Smooth muscle cell (in vitro differentiated cells): ENCODE measurements around the gene KDM8. TPM values are rescaled to one million over a fixed set of nuclear protein-coding genes. Genes with fewer than 3 reads are reported as not detected.

ENCODE experiments used
- DNase-seq: peaks from one replicate; lab custom pipeline; 2025; ENCODE audit not compliant: unreplicated experiment; lab: John Stamatoyannopoulos, UW
- H2AFZ ChIP-seq: fragments of 200-600 bp; sonication (generic); 2 replicates; pipeline ENCODE4 v1.6.0; 2016; ENCODE audit warnings: antibody characterized with exemption, low read depth, mild to moderate bottlenecking
- H3F3A ChIP-seq: fragments of 200-600 bp; sonication (generic); 2 replicates; pipeline ENCODE4 v1.6.0; 2017; ENCODE audit warnings: antibody characterized with exemption, low read depth
- H3K27ac ChIP-seq: fragments of 200-600 bp; sonication (generic); 2 replicates; pipeline ENCODE4 v1.5.1; 2016; ENCODE audit warnings: low read depth, mild to moderate bottlenecking
- H3K27me3 ChIP-seq: fragments of 200-600 bp; sonication (generic); 2 replicates; pipeline ENCODE4 v1.6.1; 2016; ENCODE audit warnings: low read depth, mild to moderate bottlenecking
- H3K36me3 ChIP-seq: fragments of 200-600 bp; sonication (generic); 2 replicates; pipeline ENCODE4 v1.5.1; 2016; ENCODE audit warnings: low read depth
- H3K4me1 ChIP-seq: fragments of 200-600 bp; sonication (generic); 2 replicates; pipeline ENCODE4 v1.5.1; 2016; ENCODE audit warnings: low read depth
- H3K4me2 ChIP-seq: fragments of 200-600 bp; sonication (generic); 2 replicates; pipeline ENCODE4 v1.6.0; 2016; ENCODE audit warnings: mild to moderate bottlenecking
- H3K4me3 ChIP-seq: fragments of 200-600 bp; sonication (generic); 2 replicates; pipeline ENCODE4 v1.5.1; 2016; ENCODE audit warnings: mild to moderate bottlenecking
- H3K79me2 ChIP-seq: fragments of 200-600 bp; sonication (generic); 2 replicates; pipeline ENCODE4 v1.6.0; 2016; ENCODE audit warnings: low read depth, mild to moderate bottlenecking
- H3K9ac ChIP-seq: fragments of 200-600 bp; sonication (generic); 2 replicates; pipeline ENCODE4 v1.6.0; 2016; ENCODE audit warnings: low read depth
- H3K9me3 ChIP-seq: fragments of 200-600 bp; sonication (generic); replicated peaks from 2 replicates; pipeline ENCODE4 v1.5.1; 2016; ENCODE audit warnings: low read depth
- H4K20me1 ChIP-seq: fragments of 200-600 bp; sonication (generic); 2 replicates; pipeline ENCODE4 v1.6.0; 2016; ENCODE audit warnings: low read depth
- CTCF ChIP-seq: fragments of 200-600 bp; sonication (generic); IDR thresholded peaks from 2 replicates; pipeline ENCODE4 v1.5.1; 2017; ENCODE audit warnings: borderline replicate concordance, mild to moderate bottlenecking, antibody characterized with exemption; ENCODE audit not compliant: insufficient read depth, poor library complexity, severe bottlenecking
- WGBS: methylation state at CpG from one replicate; pipeline ENCODE4 v1.1.7; 2016; ENCODE audit warnings: low lambda C conversion rate; 5-methylcytosine and 5-hydroxymethylcytosine counted together
- polyA plus RNA-seq: library from polyadenylated mRNA; unstranded; fragments of >200 nt; fragmentation: Nextera tagmentation; extraction: Ambion mirVana; gene quantifications from 2 replicates; pipeline ENCODE4 v1.2.1, GENCODE V29; 2016
- total RNA-seq: library from RNA; depleted of rRNA; stranded (reverse); fragments of >200 nt; gene quantifications from 2 replicates; pipeline ENCODE4 v1.2.3, GENCODE V29; 2014

The KDM8 gene
- total and polyA plus RNA-seq, 2 experiments from 2014 or later = 0.81 to 3.5 TPM

GRCh38 chr16:27189335-27189972 is 13.9 kb upstream of the KDM8 start:
- no peaks in the 10 kb centered on the region for H3K9me3 ChIP-seq
- no peaks in the 10 kb centered on the region for H3K27me3 ChIP-seq
- no peaks in the 10 kb centered on the region for H3F3A ChIP-seq
- no peak overlapping the region for H2AFZ ChIP-seq
- H3K4me1 ChIP-seq = no peaks in the 10 kb centered on the region
- no peak overlapping the region for H3K27ac ChIP-seq
- no peaks in the 10 kb centered on the region for H3K79me2 ChIP-seq
- H3K4me3 ChIP-seq = no peak overlapping the region
- no peak overlapping the region for H3K4me2 ChIP-seq
- no peak for DNase-seq
- no peak overlapping the region for H3K9ac ChIP-seq
- H4K20me1 ChIP-seq = no peaks in the 10 kb centered on the region
- no peaks in the 10 kb centered on the region for H3K36me3 ChIP-seq
- no peak for TF ChIP-seq CTCF
- WGBS = 62% methylated on average over 12 of the region's 13 CpGs

GRCh38 chr16:27190316-27190871 is 12.9 kb upstream of the KDM8 start:
- Histone ChIP-seq H3K4me2 (no peak overlapping the region), H2AFZ (no peak overlapping the region), H3K4me1 (no peaks in the 10 kb centered on the region), H3F3A (no peaks in the 10 kb centered on the region), H3K4me3 (no peak overlapping the region), H3K9ac (no peak overlapping the region), H3K27ac (no peak overlapping the region), H3K79me2 (no peaks in the 10 kb centered on the region), H3K27me3 (no peaks in the 10 kb centered on the region), H4K20me1 (no peaks in the 10 kb centered on the region), H3K36me3 (no peaks in the 10 kb centered on the region), H3K9me3 (no peaks in the 10 kb centered on the region)
- no peak for TF ChIP-seq CTCF
- DNase-seq = no peak
- WGBS = 87% methylated on average over 12 of the region's 12 CpGs

- Histone ChIP-seq H3K4me1 (no peaks in the 10 kb centered on the region), H3K27ac (no peak overlapping the region), H4K20me1 (no peaks in the 10 kb centered on the region), H3K4me2 (no peak overlapping the region), H3K36me3 (no peaks in the 10 kb centered on the region), H3K4me3 (no peak overlapping the region), H2AFZ (no peak overlapping the region), H3K9ac (no peak overlapping the region), H3K27me3 (no peaks in the 10 kb centered on the region), H3K79me2 (no peaks in the 10 kb centered on the region), H3F3A (no peaks in the 10 kb centered on the region), H3K9me3 (no peaks in the 10 kb centered on the region)
- no peak for DNase-seq
- TF ChIP-seq CTCF = no peak
- WGBS = 83% methylated on average over 7 of the region's 7 CpGs
These were observed 11.9 kb upstream of the KDM8 start for GRCh38 chr16:27191352-27191924.
